Ishikawa (cell line): ENCODE results near the gene USP47.

Source experiments
- EP300 ChIP-seq: IDR thresholded peaks from 2 replicates; pipeline ENCODE4 v1.6.1; 2012; ENCODE audit warnings: borderline replicate concordance
- FOXM1 ChIP-seq: IDR thresholded peaks from 2 replicates; pipeline ENCODE4 v1.6.1; 2012; ENCODE audit warnings: low read depth, borderline replicate concordance
- RAD21 ChIP-seq: IDR thresholded peaks from 2 replicates; pipeline ENCODE4 v1.6.1; 2012; ENCODE audit warnings: low read depth
- TAF1 ChIP-seq: IDR thresholded peaks from 2 replicates; pipeline ENCODE4 v1.6.1; 2012; ENCODE audit warnings: low read depth, mild to moderate bottlenecking

- TF ChIP-seq EP300 (no peak), TAF1 (no peak), FOXM1 (no peak), RAD21 (no peak)
Measured at GRCh38 chr11:11808992-11809615, 32.7 kb upstream of the USP47 start.
